GM12874 (cell line): ENCODE results near the gene DIS3.

Experiments used
- TF ChIP-seq, protein P1 (sequence below): IDR thresholded peaks from 2 replicates; pipeline ENCODE4 v1.5.1; 2011; ENCODE audit warnings: low read depth, mild to moderate bottlenecking, control low read depth, low read length, moderate library complexity; ENCODE audit not compliant: insufficient read depth

DIS3 gene, protein sequence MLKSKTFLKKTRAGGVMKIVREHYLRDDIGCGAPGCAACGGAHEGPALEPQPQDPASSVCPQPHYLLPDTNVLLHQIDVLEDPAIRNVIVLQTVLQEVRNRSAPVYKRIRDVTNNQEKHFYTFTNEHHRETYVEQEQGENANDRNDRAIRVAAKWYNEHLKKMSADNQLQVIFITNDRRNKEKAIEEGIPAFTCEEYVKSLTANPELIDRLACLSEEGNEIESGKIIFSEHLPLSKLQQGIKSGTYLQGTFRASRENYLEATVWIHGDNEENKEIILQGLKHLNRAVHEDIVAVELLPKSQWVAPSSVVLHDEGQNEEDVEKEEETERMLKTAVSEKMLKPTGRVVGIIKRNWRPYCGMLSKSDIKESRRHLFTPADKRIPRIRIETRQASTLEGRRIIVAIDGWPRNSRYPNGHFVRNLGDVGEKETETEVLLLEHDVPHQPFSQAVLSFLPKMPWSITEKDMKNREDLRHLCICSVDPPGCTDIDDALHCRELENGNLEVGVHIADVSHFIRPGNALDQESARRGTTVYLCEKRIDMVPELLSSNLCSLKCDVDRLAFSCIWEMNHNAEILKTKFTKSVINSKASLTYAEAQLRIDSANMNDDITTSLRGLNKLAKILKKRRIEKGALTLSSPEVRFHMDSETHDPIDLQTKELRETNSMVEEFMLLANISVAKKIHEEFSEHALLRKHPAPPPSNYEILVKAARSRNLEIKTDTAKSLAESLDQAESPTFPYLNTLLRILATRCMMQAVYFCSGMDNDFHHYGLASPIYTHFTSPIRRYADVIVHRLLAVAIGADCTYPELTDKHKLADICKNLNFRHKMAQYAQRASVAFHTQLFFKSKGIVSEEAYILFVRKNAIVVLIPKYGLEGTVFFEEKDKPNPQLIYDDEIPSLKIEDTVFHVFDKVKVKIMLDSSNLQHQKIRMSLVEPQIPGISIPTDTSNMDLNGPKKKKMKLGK

DNA sequence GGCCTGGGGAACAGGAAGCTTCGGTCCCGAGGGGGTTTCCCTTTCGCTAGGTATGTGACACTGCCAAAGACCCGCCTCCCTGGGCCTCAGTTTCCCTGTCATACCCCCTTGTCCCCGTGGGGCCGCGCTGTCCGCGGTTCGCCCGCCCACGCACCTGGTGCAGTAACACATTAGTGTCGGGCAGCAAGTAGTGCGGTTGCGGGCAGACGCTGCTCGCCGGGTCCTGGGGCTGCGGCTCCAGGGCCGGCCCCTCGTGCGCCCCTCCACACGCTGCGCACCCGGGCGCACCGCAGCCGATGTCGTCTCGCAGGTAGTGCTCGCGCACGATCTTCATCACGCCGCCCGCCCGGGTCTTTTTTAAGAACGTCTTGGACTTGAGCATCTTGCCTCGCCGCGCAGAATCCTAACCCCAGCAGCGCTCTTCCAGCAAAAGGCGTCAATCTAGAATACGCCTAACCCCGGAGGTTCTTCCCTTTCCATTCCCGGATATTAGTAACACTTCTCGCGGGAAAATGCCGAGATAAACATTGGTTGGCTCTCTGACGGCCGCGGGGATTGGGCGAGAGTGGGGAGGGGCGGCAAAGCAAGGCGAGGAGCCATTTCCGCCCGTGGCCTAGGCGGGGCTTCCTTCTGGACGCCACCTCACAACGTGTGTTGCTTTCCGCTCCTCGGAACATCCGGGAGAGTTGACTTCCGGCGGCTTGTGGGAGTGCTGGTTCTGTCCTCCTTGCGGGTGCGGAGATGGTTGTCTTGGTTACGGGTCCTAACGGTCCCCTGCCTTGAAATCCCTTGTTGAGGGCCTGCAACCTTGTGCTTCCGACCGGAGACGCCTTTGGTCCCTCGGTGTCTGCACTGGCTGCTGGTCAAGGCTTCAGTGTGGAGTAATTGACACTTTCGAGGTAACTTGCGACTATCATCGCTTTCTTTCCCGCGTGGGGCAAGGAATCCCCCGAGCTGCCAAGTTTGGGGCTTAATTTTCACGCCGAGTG lies at the start of gene DIS3, which contains the start of gene PIBF1:
TSS of gene DIS3 (minus strand) at position 450 of the 989 bp plus-strand sequence. CDS start at position 382, 68 bp downstream.
TSS of gene PIBF1 (plus strand) at position 683 of the 989 bp plus-strand sequence. CDS start 1,337 bp downstream, outside the sequence.
- TF ChIP-seq, protein P1, sequence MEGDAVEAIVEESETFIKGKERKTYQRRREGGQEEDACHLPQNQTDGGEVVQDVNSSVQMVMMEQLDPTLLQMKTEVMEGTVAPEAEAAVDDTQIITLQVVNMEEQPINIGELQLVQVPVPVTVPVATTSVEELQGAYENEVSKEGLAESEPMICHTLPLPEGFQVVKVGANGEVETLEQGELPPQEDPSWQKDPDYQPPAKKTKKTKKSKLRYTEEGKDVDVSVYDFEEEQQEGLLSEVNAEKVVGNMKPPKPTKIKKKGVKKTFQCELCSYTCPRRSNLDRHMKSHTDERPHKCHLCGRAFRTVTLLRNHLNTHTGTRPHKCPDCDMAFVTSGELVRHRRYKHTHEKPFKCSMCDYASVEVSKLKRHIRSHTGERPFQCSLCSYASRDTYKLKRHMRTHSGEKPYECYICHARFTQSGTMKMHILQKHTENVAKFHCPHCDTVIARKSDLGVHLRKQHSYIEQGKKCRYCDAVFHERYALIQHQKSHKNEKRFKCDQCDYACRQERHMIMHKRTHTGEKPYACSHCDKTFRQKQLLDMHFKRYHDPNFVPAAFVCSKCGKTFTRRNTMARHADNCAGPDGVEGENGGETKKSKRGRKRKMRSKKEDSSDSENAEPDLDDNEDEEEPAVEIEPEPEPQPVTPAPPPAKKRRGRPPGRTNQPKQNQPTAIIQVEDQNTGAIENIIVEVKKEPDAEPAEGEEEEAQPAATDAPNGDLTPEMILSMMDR = peak; percentile 27; the same call in 1 of the 2 replicates

DNA sequence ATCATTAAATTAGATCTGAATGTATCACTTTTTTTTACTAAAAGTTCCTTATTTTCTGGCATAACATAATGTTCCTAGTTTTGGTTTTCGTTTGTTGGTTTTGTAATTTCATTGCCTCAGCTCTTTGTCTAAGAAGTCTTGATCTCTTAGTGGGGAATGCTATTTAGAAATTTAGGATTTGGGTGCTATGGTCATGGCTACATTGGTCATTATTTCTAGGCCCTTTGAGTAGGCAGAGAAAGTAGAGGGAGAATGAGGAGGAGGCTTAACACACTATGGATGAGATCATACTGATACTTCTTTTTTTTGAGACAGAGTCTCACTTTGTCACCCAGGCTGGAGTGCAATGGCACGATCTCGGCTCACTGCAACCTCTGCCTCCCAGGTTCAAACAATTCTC lies 42.0 kb upstream of the DIS3 start:
- TF ChIP-seq, protein P1 = no peak

DNA sequence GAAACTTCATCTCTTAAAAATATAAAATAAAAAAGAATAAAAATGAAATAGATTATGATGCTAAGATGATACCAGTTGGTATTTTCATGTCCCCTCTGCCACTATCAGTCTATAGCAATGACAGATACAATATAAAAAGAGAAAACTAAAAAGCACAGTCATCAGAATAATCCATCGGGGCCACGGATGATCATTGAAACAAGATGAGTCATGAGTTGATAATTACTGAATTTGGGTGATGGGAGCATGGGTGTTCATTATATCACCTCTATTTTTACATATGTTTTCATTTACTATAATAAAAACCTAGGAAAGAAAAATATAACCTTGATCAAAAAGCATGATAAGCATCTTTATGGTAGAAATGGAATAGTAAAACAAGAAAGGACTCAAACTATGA lies 41.4 kb upstream of the DIS3 start:
- TF ChIP-seq, protein P1 = no peak

DNA sequence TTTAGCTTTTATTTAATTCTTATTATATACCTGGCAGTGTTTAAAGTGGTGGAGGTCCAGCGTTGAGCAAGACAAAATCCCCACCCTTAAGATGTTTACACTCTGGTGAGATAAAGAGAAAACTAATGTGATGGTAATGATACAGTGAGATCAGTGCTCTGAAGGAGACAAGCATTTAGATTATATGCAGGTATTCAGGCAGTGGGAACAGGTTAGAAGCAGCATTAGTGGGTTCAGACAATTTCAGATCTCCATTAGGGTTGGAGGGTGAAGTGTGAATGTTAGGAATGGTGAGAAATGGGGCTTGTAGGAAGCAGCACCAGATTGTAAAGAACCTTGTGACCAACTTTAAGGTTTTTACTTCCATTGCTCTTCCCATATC lies 39.2 kb upstream of the DIS3 start:
- TF ChIP-seq, protein P1 = no peak

DNA sequence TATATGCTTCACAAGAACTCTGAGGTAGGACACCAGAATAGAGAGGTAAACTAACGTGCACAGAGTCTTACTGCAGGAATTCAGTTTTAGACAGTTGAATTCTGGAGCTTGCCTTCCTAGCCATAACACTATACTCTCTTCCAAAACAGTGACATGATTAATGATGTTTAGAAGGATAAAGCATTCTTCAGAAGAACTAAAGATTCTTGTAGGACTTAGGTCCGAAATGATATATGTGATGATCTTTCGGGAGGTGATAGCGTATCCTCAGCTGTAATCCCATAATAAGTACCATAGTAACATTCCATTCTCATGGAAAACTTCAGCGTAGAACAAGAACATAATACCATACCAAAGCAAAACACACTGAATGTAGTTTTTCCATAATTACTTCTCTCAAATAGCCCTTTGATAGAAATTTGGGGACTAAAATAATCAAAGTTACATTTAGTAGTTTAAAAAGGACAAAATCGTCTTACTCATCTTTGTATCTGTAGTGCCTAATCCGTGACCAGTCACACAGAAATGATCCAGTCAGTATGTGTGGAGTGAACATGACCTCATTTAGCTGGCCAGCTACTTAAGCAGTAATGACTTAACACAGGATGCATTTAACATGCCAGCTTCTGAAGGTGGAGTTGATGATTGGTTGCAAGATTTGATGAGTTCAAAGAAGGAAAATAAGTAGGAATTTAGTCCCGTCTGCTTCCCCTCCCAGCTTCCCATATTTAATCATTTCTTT lies 38.6 kb upstream of the DIS3 start:
- TF ChIP-seq, protein P1 = no peak

DNA sequence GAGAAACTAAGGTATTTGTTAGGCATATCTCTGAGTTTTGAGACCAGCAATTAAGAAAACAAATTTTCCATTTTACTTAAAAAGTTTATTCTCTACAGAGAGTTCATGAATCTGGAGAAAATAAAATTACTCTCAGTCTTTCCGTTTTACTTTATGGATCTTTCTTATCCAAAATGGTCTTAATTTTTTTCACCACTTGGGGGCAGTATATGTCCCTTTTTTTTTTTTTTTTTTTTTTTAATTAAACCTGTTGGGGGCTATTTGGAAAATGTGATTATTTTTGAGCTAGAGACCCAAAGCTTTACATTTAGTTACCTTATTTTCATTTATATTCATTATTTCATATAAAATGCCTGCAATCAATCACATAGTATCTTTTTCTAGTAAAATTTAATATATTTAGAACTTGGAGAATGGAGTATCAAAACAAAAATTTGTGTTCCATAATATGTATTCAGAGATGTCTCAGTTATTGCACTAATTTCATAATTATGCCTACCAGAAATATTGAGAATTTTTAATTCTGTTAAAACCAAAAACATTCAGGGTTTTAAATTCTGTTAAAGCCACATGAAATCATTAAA lies 27.3 kb upstream of the DIS3 start:
- TF ChIP-seq, protein P1 = 0 out of 2 replicates have a peak, but pooled peaks have one; percentile 2
